ENCODE data around the gene TMEM39A. TPM values are rescaled to one million over a fixed set of nuclear protein-coding genes. Genes with fewer than 3 reads are reported as not detected.

Gene TMEM39A
- total RNA-seq, 1 experiment from 2014 or later, result 46.8 TPM

GRCh38 chr3:119500901-119501300 is 37.5 kb upstream of the TMEM39A start:
- Histone ChIP-seq H3K27ac (no peak overlapping the region), H4K20me1 (ENCODE audit: insufficient read depth) (no peaks in the 10 kb centered on the region; the same call in 1 of the 2 replicates), H3K27me3 (ENCODE audit: insufficient read depth, low read depth) (no peaks in the 10 kb centered on the region), H3K4me1 (replicated peaks; ENCODE audit: insufficient read depth) (peaks cover 24% of the 10 kb centered on the region; the same call in 1 of the 2 replicates), H3K4me2 (peak overlapping the region; percentile 81), H3K4me3 (no peak overlapping the region), H3F3A (ENCODE audit: insufficient read depth, low read depth) (0 out of 2 replicates have a peak, but pooled peaks cover 2% of the 10 kb centered on the region), H2AFZ (no peak overlapping the region), H3K9me2 (ENCODE audit: insufficient read depth) (no peaks in the 10 kb centered on the region), H3K36me3 (ENCODE audit: low read depth) (peaks cover 13% of the 10 kb centered on the region; the same call in 1 of the 2 replicates), H3K79me2 (ENCODE audit: low read depth) (peaks cover 30% of the 10 kb centered on the region), H3K9me3 (ENCODE audit: insufficient read depth, low read depth) (no peaks in the 10 kb centered on the region)
- CTCF ChIA-PET, result no interaction called here
- DNase-seq, result no peak
- TF ChIP-seq EZH2 (IDR thresholded peaks at IDR 0.05; ENCODE audit: low read depth), result no peak
- TF ChIP-seq, protein P1, sequence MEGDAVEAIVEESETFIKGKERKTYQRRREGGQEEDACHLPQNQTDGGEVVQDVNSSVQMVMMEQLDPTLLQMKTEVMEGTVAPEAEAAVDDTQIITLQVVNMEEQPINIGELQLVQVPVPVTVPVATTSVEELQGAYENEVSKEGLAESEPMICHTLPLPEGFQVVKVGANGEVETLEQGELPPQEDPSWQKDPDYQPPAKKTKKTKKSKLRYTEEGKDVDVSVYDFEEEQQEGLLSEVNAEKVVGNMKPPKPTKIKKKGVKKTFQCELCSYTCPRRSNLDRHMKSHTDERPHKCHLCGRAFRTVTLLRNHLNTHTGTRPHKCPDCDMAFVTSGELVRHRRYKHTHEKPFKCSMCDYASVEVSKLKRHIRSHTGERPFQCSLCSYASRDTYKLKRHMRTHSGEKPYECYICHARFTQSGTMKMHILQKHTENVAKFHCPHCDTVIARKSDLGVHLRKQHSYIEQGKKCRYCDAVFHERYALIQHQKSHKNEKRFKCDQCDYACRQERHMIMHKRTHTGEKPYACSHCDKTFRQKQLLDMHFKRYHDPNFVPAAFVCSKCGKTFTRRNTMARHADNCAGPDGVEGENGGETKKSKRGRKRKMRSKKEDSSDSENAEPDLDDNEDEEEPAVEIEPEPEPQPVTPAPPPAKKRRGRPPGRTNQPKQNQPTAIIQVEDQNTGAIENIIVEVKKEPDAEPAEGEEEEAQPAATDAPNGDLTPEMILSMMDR (conservative IDR thresholded peaks at IDR 0.05), result no peak
- BruUV-seq (replicated peaks), result no TSS peak
- intact Hi-C loops (cut with micrococcal nuclease; ENCODE audit: unreplicated experiment), result no loop called here
- POLR2A ChIA-PET (ENCODE audit: unreplicated experiment), result interaction anchor here (0.7 kb wide), 2 partner anchors 600 to 916 kb away, joined by 3 to 7 read pairs; no protein-coding TSS in a partner anchor

- CTCF ChIA-PET, result no interaction called here
- no peaks in the 10 kb centered on the region; the same call in 1 of the 2 replicates for H4K20me1 ChIP-seq (ENCODE audit: insufficient read depth)
- no peak overlapping the region for H2AFZ ChIP-seq
- intact Hi-C loops (cut with micrococcal nuclease; ENCODE audit: unreplicated experiment), result no loop called here
- peaks cover 24% of the 10 kb centered on the region; the same call in 1 of the 2 replicates for H3K4me1 ChIP-seq (replicated peaks; ENCODE audit: insufficient read depth)
- no peaks in the 10 kb centered on the region for H3K9me3 ChIP-seq (ENCODE audit: insufficient read depth, low read depth)
- TF ChIP-seq, protein P1 (conservative IDR thresholded peaks at IDR 0.05), result no peak
- no peak for TF ChIP-seq EZH2 (IDR thresholded peaks at IDR 0.05; ENCODE audit: low read depth)
- H3K27ac ChIP-seq, result no peak overlapping the region
- H3K9me2 ChIP-seq (ENCODE audit: insufficient read depth), result no peaks in the 10 kb centered on the region
- H3K79me2 ChIP-seq (ENCODE audit: low read depth), result peaks cover 30% of the 10 kb centered on the region
- no TSS peak for BruUV-seq (replicated peaks)
- no peak for DNase-seq
- peak overlapping the region; percentile 81 for H3K4me2 ChIP-seq
- peak overlapping the region; percentile 98 for H3K4me3 ChIP-seq
- peaks cover 7% of the 10 kb centered on the region; the same call in 1 of the 2 replicates for H3K36me3 ChIP-seq (ENCODE audit: low read depth)
- no peaks in the 10 kb centered on the region for H3K27me3 ChIP-seq (ENCODE audit: insufficient read depth, low read depth)
- H3F3A ChIP-seq (ENCODE audit: insufficient read depth, low read depth), result 0 out of 2 replicates have a peak, but pooled peaks cover 2% of the 10 kb centered on the region
- POLR2A ChIA-PET (ENCODE audit: unreplicated experiment), result interaction anchor here (0.7 kb wide), 1 partner anchor 917 kb away, joined by 3 read pairs; no protein-coding TSS in a partner anchor
These were observed 36.9 kb upstream of the TMEM39A start for GRCh38 chr3:119500265-119500664.

GRCh38 chr3:119498186-119499011 is 35.0 kb upstream of the TMEM39A start, which contains the start of gene TIMMDC1:
Gene TIMMDC1 (plus strand): TSS chr3:119498547. CDS start chr3:119498734, 187 bp downstream.
- ChIA-PET POLR2A (ENCODE audit: unreplicated experiment) (interaction anchor here (0.5 to 1.1 kb wide), 9 partner anchors 20 to 597 kb away, joined by 3 to 22 read pairs (median 9); partner anchors contain the start of gene TMEM39A), CTCF (no interaction called here)
- intact Hi-C loops (cut with micrococcal nuclease; ENCODE audit: unreplicated experiment), result loop anchor here (1.0 to 5.0 kb wide), 3 partner anchors 35 to 256 kb away; partner anchors contain the start of genes B4GALT4, COX17 and TMEM39A
- peak within 1 kb of the TSS; percentile 96 for H2AFZ ChIP-seq
- no peaks in the 10 kb centered on the region for H3K9me2 ChIP-seq (ENCODE audit: insufficient read depth)
- peaks cover 30% of the 10 kb centered on the region for H3K79me2 ChIP-seq (ENCODE audit: low read depth)
- H3F3A ChIP-seq (ENCODE audit: insufficient read depth, low read depth), result 0 out of 2 replicates have a peak, but pooled peaks cover 2% of the 10 kb centered on the region
- H4K20me1 ChIP-seq (ENCODE audit: insufficient read depth), result no peaks in the 10 kb centered on the region; the same call in 1 of the 2 replicates
- H3K36me3 ChIP-seq (ENCODE audit: low read depth), result peaks cover 4% of the 10 kb centered on the region; the same call in 1 of the 2 replicates
- H3K27ac ChIP-seq, result peak within 1 kb of the TSS; percentile 85
- no peaks in the 10 kb centered on the region for H3K9me3 ChIP-seq (ENCODE audit: insufficient read depth, low read depth)
- H3K27me3 ChIP-seq (ENCODE audit: insufficient read depth, low read depth), result no peaks in the 10 kb centered on the region
- no peak for TF ChIP-seq EZH2 (IDR thresholded peaks at IDR 0.05; ENCODE audit: low read depth)
- TF ChIP-seq, protein P1 (conservative IDR thresholded peaks at IDR 0.05), result no peak
- TSS peak; percentile 73 for BruUV-seq (replicated peaks)
- DNase-seq, result peak; percentile 94 to 97
- H3K4me2 ChIP-seq, result peak within 1 kb of the TSS; percentile 81
- peaks cover 24% of the 10 kb centered on the region; the same call in 1 of the 2 replicates for H3K4me1 ChIP-seq (replicated peaks; ENCODE audit: insufficient read depth)
- H3K4me3 ChIP-seq, result peak within 1 kb of the TSS; percentile 98

Data from PC-9 (cell line).